ENCODE results near the gene TMEM131.

TMEM131 gene

DNA sequence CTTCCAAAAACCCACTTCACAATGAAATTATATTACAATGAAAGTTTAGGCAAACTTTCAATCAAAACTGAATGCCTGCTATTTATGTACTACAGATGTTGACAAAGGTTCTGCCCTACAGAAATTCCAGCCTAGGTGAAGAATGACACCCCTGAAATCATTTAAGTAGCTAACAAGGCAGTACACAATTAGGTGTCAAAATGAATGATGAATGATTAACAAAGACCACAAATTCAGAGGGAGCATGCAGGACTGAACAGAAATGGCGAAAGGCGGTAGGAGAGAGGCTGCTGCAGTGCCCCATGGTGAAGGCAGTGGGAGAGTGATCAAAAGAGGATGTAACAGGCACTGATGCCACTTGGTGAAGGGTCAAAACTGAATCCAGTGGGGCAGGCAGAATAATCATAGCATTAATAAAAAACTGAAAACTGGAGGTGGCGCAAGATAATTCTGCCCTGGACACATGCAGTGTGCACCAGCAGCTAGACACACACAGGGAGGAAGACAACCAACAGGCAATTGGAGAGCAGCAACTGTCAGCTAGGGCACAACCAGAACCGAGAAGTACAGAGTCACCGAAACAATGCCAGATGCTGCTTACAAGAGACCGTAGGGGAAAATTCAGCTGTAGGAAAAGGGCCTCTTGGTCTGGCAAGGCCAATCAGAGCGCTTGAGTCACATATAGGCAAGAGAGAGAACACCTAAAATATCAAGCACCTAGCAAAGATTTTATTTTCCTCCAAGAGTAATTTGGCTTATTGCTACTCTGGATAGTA lies 4.5 kb downstream of the TMEM131 start:
- DNase-seq (ENCODE audit: low read depth, low spot score), result no peak

GRCh38 chr2:97988722-97989121 lies 7.0 kb downstream of the TMEM131 start:
- no peak for DNase-seq (ENCODE audit: low read depth, low spot score)

DNA sequence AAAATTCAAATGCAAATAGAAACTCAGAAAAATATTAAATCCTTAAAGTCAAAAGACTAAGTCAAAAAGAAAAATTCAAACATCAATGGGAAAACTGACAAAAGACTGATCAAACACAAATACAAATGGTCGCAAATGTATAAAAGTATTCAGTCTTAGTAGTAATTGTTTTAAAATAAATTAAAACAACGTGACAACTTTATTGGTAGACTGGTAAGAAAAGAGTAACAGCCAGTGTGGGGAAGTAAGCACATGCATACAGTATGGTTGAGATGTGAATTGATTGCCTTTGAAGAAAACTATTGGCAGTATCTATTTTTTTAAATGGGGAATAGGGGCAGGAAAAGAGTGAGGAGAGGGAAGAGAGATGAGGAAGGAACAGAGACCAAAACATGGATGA lies 9.8 kb downstream of the TMEM131 start:
- DNase-seq (ENCODE audit: low read depth, low spot score), result no peak

DNA sequence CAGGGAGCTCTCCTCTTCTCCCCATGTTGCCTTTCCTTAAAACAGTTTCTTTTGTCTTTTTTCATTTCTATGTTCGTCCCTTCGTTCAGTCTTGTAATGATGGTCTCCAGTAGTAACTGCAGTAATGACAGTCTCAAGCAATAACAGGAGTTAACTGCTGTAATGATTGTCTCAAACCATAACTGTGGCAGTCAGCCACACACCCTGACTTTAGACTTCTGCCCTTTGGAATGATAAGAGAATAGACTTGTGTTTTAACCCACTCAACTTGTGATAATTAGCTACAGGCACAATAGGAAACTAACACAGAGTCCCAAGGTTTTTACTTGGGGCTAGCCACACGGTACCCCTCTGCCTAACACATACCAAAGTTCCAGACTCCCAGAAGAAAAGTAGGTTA lies 12.1 kb downstream of the TMEM131 start:
- DNase-seq (ENCODE audit: low read depth, low spot score), result no peak

DNA sequence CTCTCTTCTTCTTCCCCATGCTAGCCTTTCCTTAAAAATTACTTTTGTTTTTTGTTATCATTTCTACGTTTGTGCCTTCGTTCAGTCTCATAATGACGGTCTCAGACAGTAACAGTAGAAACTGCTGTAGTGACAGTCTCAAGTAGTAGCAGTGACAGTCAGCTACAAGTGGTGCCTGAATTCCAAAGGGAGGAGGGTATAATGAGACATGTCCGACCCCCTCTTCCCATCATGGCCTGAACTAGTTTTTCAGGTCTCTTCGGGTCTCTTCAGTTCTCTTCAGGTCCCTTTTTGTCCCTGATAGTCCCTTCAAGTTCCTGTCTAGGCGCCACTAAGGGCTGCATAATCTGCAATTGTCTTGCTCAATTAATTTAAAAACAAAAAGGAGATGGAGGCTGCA lies 12.6 kb downstream of the TMEM131 start:
- DNase-seq (ENCODE audit: low read depth, low spot score), result no peak

DNA sequence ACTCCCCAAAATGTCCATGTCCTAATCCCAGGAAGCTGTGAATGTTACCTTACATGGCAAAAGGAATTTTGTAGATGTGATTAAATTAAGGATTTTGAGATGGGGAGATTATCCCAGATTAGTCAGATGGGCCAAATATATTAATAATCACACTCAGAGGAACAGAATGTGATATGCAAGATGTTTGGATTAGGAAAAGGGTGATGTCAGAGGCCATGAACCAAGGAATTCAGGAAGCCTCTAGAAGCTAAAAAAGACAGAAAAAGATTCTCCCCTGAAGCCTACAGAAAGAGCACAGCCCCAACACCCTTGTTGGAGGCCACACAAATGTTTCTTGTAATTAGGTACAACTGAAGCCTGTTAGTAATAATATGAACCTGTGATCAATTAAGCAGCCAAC lies 13.1 kb downstream of the TMEM131 start:
- DNase-seq (ENCODE audit: low read depth, low spot score), result no peak

- no peak for DNase-seq (ENCODE audit: low read depth, low spot score)
Measured at GRCh38 chr2:97981961-97982360, 13.8 kb downstream of the TMEM131 start.

GRCh38 chr2:97979904-97980303 lies 15.8 kb downstream of the TMEM131 start:
- DNase-seq (ENCODE audit: low read depth, low spot score), result no peak

DNA sequence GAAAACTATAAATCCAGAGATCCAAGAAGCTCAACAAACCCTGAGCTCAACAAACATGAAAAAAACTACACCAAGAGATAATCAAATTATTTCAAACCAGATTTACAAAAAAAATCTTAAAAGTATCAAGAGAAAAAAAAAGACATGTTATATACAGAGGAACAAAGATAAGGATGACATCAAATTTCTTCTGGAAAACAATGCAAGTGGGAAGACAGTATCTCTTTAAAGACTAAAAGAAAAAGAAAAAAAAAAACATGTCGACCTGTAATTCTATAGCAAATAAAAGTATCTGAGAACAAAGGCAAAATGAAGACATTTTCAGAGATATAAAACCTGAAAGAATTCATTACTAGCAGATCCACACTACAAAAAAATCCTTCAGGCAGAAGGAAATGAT lies 21.3 kb downstream of the TMEM131 start:
- no peak for DNase-seq (ENCODE audit: low read depth, low spot score)

- no peak for DNase-seq (ENCODE audit: low read depth, low spot score)
Measured at GRCh38 chr2:97970293-97971060, 25.3 kb downstream of the TMEM131 start.

DNA sequence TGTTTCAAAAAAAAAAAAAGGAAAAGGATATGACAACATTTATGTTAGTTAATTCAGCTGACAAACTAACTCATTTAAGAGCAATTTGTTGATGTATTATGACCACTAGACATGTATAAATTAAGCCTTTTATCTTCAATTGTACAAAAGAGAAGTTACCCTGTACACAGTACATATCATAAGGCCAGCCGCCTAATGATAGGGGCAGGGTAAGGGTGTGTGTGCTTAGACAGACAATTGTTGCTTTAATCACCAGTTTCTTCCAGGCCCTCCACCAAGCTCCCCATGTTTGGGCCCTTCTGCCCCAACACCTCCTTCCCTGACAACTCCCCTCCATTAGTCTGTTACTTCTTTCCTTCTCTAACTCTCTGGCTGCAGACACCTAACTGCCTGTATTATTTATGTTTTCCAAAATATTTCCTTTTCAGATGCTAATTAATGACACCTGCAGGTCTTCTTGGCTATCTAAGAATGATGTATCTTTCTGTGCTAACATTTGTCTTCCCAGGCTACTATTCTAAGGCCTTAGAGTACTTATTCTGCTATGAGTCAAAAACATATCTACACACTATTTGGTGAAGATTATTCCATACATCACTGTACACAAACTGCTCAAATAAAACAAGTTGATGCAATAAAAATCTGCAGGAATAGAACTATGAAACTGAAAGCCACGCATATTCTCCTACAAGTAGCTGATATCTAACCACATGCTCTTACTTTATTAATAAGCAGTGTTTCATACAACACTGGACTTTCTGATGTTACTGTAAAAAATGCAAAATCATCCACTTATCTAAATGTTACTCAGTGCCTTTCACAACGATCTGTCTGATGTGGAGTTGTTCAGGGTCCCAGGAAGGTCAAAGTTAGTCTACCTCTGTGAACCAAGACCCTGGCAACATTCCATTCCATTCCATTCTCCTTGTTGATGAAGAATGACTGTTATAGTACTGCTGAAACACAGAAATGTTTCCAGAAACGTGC lies 26.4 kb downstream of the TMEM131 start:
- no peak for DNase-seq (ENCODE audit: low read depth, low spot score)

DNA sequence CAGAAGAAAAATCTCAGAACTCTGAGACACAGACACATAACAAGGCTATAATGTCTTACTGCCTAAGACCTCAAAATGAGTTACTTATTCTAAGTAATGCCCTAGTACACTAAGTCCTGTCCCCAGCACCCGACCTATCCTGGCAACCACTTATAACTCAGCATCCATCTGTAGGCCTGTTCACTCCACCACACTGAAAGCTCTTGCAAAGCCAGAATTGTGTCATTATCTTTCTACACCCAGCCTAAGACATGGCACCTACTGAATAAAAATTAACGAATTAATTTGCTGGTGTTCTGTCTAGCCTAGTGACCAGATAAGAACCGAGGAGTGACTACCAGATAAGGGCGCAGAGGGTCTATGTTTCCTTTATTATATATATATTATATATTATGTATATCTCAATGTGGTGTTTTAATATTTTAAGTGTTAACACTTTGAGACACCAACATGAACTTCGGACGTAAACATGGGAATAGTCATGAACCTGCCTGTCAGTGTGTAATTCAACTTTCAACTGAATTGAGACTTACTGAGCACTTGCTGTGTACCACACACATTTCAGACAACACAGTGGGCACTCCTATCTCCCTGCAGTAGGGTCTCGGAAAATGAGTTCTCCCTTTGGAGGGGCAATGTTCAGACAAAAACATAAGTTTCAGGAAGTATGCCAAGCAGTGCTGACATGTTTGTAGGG lies 27.7 kb downstream of the TMEM131 start:
- no peak for DNase-seq (ENCODE audit: low read depth, low spot score)

GRCh38 chr2:97967216-97967592 lies 28.5 kb downstream of the TMEM131 start:
- no peak for DNase-seq (ENCODE audit: low read depth, low spot score)

DNA sequence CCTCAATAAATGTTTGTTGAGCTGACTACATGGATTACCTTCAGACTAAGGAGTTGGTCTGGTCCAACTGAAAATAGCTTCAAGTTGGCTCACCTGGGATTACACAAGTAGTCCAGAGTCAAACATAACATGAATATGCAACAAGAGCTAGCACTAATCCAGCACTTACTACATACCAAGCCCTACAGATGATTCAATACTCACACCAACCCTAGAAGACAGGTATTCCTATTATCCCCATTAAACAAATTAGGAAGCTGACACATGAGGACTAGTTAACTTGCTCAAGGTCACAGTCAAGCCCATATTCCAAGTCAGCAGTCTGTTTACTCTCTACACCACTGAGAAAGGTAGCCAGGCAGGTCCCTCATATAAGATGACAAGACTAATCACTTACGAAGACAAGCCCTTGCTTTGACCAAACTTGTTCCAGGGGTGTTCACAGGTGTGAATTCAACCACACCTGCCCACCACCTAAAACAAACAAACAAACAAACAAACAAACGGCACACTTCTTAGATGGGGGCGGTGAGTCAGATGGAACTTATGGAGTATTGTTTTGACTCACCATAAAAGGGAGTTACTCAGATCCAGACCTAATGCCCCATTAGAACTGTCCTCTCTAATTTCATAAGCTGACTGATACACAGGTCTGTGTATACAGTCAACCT lies 29.1 kb downstream of the TMEM131 start:
- no peak for DNase-seq (ENCODE audit: low read depth, low spot score)

- no peak for DNase-seq (ENCODE audit: low read depth, low spot score)
Measured at GRCh38 chr2:97965116-97965515, 30.6 kb downstream of the TMEM131 start.

DNA sequence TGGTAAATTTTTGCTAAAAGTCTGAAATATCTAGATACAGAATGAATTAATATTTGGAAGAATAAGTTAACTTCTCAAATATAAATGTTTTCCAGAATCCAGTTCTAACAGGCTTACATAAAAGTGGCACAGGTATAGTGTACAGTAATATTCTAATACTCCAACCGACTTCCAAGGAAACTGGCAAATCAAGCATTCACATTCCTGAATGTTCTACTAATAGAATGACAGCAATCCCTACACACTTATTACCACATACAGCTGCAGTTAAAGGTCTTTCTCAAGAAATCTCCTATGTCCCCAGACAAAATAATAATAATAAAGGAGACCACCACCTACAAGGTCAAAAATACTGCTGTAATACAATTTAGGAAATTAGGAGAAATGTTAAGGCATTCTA lies 31.9 kb downstream of the TMEM131 start:
- DNase-seq (ENCODE audit: low read depth, low spot score), result no peak

DNA sequence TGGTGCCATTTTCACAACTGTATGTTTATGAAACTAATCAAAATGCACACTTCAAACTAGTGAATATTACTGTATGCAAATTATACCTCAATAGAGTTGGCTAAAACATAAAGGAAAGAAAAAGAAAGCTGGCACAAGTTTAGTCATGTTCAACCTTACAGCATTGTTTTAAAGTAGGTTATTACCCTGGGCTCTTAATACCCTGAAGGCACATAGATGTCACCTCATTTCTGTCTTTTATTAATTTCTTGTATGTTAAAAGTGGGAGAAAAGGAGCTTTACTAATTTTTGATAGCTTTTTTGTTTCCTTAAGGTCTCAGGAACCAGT lies 32.7 kb downstream of the TMEM131 start:
- DNase-seq (ENCODE audit: low read depth, low spot score), result no peak

GRCh38 chr2:97961534-97961933 lies 34.2 kb downstream of the TMEM131 start:
- no peak for DNase-seq (ENCODE audit: low read depth, low spot score)

GRCh38 chr2:97958184-97958583 lies 37.6 kb downstream of the TMEM131 start:
- DNase-seq (ENCODE audit: low read depth, low spot score), result no peak

- no peak for DNase-seq (ENCODE audit: low read depth, low spot score)
Measured at GRCh38 chr2:97957432-97958183, 38.1 kb downstream of the TMEM131 start.

Data from brain pericyte (primary cell).